ENCODE measurements around the gene EFR3B.

GRCh38 chr2:25082002-25082622 is 40.2 kb downstream of the EFR3B start:
- TF ChIP-seq POLR2A (IDR thresholded peaks at IDR 0.05; ENCODE audit: low read length), result no peak
- no peak for TF ChIP-seq GATA1 (IDR thresholded peaks at IDR 0.05; ENCODE audit: low read depth, low read length)

All from erythroblast (primary cell).